NCI-H146 (cell line): ENCODE results near the gene FCRL3.
"Not testable (repeated sequence)": the region's sequence is repeated elsewhere in the genome, so short reads cannot be mapped to it uniquely, and the experiment has no call there.

ENCODE experiments used
- DNase-seq: peaks from one replicate; lab custom pipeline; 2025; lab: John Stamatoyannopoulos, UW

Gene FCRL3

GRCh38 chr1:157700732-157701131 is at the start of gene FCRL3:
FCRL3 (minus strand) TSS chr1:157700769; CDS start chr1:157700489, 280 bp downstream.
- no peak for DNase-seq

- no peak for DNase-seq
These were observed 47.8 kb upstream of the FCRL3 start for GRCh38 chr1:157748262-157748817.

GRCh38 chr1:157739229-157739901 is 38.8 kb upstream of the FCRL3 start:
- DNase-seq = no peak

- DNase-seq = not testable (repeated sequence)
These were observed 35.4 kb upstream of the FCRL3 start for GRCh38 chr1:157735991-157736390.

GRCh38 chr1:157734321-157734720 is 33.8 kb upstream of the FCRL3 start:
- no peak for DNase-seq

- no peak for DNase-seq
These were observed 32.2 kb upstream of the FCRL3 start for GRCh38 chr1:157732755-157733154.

- no peak for DNase-seq
These were observed 24.6 kb upstream of the FCRL3 start for GRCh38 chr1:157725221-157725577.

- no peak for DNase-seq
These were observed 24.1 kb upstream of the FCRL3 start for GRCh38 chr1:157724537-157725220.

GRCh38 chr1:157723157-157723556 is 22.6 kb upstream of the FCRL3 start:
- no peak for DNase-seq

- DNase-seq = no peak
These were observed 21.4 kb upstream of the FCRL3 start for GRCh38 chr1:157721985-157722384.

- no peak for DNase-seq
These were observed 15.2 kb upstream of the FCRL3 start for GRCh38 chr1:157715736-157716135.

GRCh38 chr1:157711802-157712201 is 11.2 kb upstream of the FCRL3 start:
- no peak for DNase-seq

- no peak for DNase-seq
These were observed 4.3 kb upstream of the FCRL3 start for GRCh38 chr1:157704878-157705277.

- no peak for DNase-seq
These were observed 3.4 kb upstream of the FCRL3 start for GRCh38 chr1:157703981-157704380.

GRCh38 chr1:157702308-157702825 is 1.8 kb upstream of the FCRL3 start:
- no peak for DNase-seq

GRCh38 chr1:157700305-157700704 is 264 bp downstream of the FCRL3 start:
- no peak for DNase-seq

GRCh38 chr1:157697781-157698569 is 2.6 kb downstream of the FCRL3 start:
- no peak for DNase-seq

GRCh38 chr1:157696966-157697628 is 3.5 kb downstream of the FCRL3 start:
- no peak for DNase-seq

- DNase-seq = no peak
These were observed 5.2 kb downstream of the FCRL3 start for GRCh38 chr1:157695417-157695816.

- no peak for DNase-seq
These were observed 9.2 kb downstream of the FCRL3 start for GRCh38 chr1:157691285-157691920.

- DNase-seq = no peak
These were observed 17.7 kb downstream of the FCRL3 start for GRCh38 chr1:157682710-157683437.
